ENCODE measurements around the gene SEPHS2.

- no peak for TF ChIP-seq CTCF (IDR thresholded peaks at IDR 0.05)
- no peak for TF ChIP-seq POLR2A (IDR thresholded peaks at IDR 0.05)
- TF ChIP-seq EP300 (IDR thresholded peaks at IDR 0.05) = no peak
- TF ChIP-seq POLR2AphosphoS5 (IDR thresholded peaks at IDR 0.05) = no peak
Measured at GRCh38 chr16:30459456-30459855, 13.8 kb upstream of the SEPHS2 start.

Measured in gastroesophageal sphincter (tissue), 3 donors.